NCI-H146 treated with DMSO at 0.1 percent for 48 hours (cell line): ENCODE measurements around the gene CBS.
"Not testable (repeated sequence)": the region's sequence is repeated elsewhere in the genome, so short reads cannot be mapped to it uniquely, and the experiment has no call there.

ENCODE experiments used
- DNase-seq: peaks from one replicate; lab custom pipeline; 2025; ENCODE audit not compliant: unreplicated experiment; lab: John Stamatoyannopoulos, UW

The CBS gene

GRCh38 chr21:43027846-43028731 is 47.5 kb downstream of the CBS start:
- DNase-seq = no peak

- DNase-seq = no peak
Observed at GRCh38 chr21:43025636-43026180, 49.9 kb downstream of the CBS start.

- DNase-seq = no peak
Observed at GRCh38 chr21:43024439-43025136, 51.0 kb downstream of the CBS start.

- no peak for DNase-seq
Observed at GRCh38 chr21:43023175-43023574, 52.5 kb downstream of the CBS start.

- no peak for DNase-seq
Observed at GRCh38 chr21:43021756-43022600, 53.7 kb downstream of the CBS start.

- DNase-seq = no peak
Observed at GRCh38 chr21:43021191-43021590, 54.4 kb downstream of the CBS start.

GRCh38 chr21:43020771-43021170 is 54.9 kb downstream of the CBS start:
- DNase-seq = no peak

GRCh38 chr21:43020177-43020576 is 55.5 kb downstream of the CBS start:
- DNase-seq = no peak

GRCh38 chr21:43018519-43018918 is 57.1 kb downstream of the CBS start:
- no peak for DNase-seq

- no peak for DNase-seq
Observed at GRCh38 chr21:43016728-43017127, 58.9 kb downstream of the CBS start.

GRCh38 chr21:43015906-43016540 is 59.6 kb downstream of the CBS start:
- no peak for DNase-seq

- DNase-seq = no peak
Observed at GRCh38 chr21:43012596-43012995, 63.0 kb downstream of the CBS start.

GRCh38 chr21:43006874-43007208 is 68.8 kb downstream of the CBS start:
- no peak for DNase-seq

GRCh38 chr21:43006051-43006873 is 69.4 kb downstream of the CBS start:
- DNase-seq = not testable (repeated sequence)

- no peak for DNase-seq
Observed at GRCh38 chr21:43005635-43006034, 70.0 kb downstream of the CBS start.

- DNase-seq = no peak
Observed at GRCh38 chr21:43004926-43005325, 70.7 kb downstream of the CBS start.
